ENCODE results near the gene UXS1.

UXS1 gene

DNA sequence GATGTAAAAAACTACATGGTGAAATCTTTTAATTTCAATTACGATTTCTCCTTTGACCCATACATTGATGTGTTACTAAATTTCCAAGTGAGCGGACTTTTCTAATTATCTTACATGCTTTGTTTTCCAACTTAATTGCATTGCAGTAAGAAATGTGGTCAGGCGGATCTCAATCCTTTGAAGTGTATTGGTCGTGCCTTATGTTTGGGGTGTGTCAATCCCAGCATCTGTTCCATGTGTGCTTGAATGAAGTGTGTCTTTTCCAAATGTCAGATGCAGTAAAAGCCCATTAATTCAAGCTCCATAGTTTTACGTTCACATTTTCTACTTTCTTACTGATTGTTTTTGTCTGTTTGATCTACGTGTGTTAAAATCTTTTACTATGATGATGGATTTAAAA is 113.1 kb downstream of the UXS1 start:
- H3K4me3 Mint-ChIP-seq: no peak overlapping the region
- no peaks in the 10 kb centered on the region for H3K36me3 Mint-ChIP-seq
- H3K9me3 Mint-ChIP-seq: no peaks in the 10 kb centered on the region
- H3K4me1 Mint-ChIP-seq: peaks cover 8% of the 10 kb centered on the region
- no peak for ATAC-seq
- no peak overlapping the region for H3K27ac Mint-ChIP-seq
- DNase-seq (ENCODE audit: low spot score in 2 of 2): no peak

DNA sequence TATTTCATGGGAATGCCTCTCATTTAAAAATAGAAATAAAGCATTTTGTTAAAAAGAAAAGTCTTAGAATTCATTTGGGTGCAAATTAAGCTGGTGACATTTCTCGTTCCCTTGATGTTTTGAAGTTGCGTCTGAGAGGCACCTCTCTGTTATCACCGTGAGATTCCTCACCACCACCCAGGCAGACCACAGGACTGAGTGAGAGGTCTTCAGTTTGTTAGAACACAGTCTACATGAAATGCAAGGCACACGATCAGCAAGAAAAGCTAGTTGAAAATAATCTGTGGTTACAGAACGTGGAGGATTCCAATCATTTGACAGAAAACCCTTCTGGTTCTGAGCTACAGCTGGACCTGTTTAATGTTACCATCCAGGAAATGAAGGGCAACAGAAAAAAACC is 116.0 kb downstream of the UXS1 start:
- Mint-ChIP-seq H3K36me3 (no peaks in the 10 kb centered on the region), H3K27ac (no peak overlapping the region), H3K4me1 (no peaks in the 10 kb centered on the region), H3K9me3 (no peaks in the 10 kb centered on the region), H3K4me3 (no peak overlapping the region)
- DNase-seq (ENCODE audit: low spot score in 2 of 2): no peak
- no peak for ATAC-seq

GRCh38 chr2:106076941-106077340 is 117.2 kb downstream of the UXS1 start:
- ATAC-seq (no peak), DNase-seq (ENCODE audit: low spot score in 2 of 2) (no peak)
- Mint-ChIP-seq H3K36me3 (no peaks in the 10 kb centered on the region), H3K27ac (no peak overlapping the region), H3K4me1 (no peaks in the 10 kb centered on the region), H3K4me3 (no peak overlapping the region), H3K9me3 (no peaks in the 10 kb centered on the region)

DNA sequence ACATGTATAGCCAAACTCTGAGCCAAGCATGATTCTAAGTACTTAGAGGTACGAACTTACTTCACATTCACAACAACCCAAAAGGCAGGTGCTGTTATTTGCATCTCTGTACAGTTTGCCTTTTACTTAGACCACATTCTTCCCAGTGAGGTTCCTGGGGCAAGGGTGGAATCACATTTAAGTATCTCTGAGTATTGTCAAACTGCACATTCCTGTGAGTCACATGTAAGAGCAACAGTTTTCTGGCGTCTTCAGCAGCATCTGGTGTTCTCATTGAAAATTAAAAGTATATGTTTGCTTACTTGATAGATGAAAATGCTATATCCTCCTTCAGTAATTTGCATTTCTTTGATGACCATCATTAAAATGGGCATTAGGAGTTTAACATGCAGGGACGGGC is 119.1 kb downstream of the UXS1 start:
- no peak overlapping the region for H3K27ac Mint-ChIP-seq
- H3K4me3 Mint-ChIP-seq: no peak overlapping the region
- ATAC-seq: no peak
- H3K4me1 Mint-ChIP-seq: no peaks in the 10 kb centered on the region
- DNase-seq (ENCODE audit: low spot score in 2 of 2): no peak
- H3K9me3 Mint-ChIP-seq: no peaks in the 10 kb centered on the region
- no peaks in the 10 kb centered on the region for H3K36me3 Mint-ChIP-seq

DNA sequence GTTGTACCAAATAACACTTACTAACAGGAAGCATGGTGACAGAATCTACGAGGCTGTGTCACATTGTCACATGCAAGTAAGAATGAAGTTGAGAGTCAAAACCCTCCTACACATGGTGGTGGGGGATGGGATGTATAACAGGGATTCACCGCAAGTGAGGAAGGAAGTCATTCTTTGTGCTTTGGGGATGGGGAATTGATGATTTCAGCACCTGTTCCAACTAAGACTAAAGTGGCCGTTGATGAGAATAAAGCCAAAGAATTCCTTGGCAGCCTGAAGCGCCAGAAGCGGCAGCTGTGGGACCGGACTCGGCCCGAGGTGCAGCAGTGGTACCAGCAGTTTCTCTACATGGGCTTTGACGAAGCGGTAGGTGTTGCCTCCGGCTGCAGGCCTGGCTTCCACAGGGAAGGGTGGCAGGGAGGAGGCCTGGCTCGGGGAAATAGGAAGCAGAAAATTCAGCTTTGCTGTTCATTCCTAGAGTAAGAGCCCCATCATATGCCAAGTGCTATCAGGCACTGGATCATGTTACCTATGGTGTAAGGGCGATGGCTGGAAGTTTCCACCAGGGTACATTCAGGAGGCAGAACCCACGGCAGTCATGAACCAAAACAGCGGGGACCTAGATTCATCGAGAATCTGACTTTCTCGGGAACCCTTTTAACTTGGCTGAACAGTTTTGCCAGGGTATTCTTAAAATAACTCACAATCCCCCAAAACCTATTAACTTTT is 120.3 kb downstream of the UXS1 start:
- no peaks in the 10 kb centered on the region for H3K9me3 Mint-ChIP-seq
- H3K4me1 Mint-ChIP-seq: no peaks in the 10 kb centered on the region
- H3K27ac Mint-ChIP-seq: no peak overlapping the region
- H3K36me3 Mint-ChIP-seq: no peaks in the 10 kb centered on the region
- DNase-seq (ENCODE audit: low spot score in 2 of 2): no peak
- no peak overlapping the region for H3K4me3 Mint-ChIP-seq
- ATAC-seq: no peak

GRCh38 chr2:106070181-106070580 is 123.9 kb downstream of the UXS1 start:
- Mint-ChIP-seq H3K4me1 (peaks cover 11% of the 10 kb centered on the region), H3K36me3 (no peaks in the 10 kb centered on the region), H3K27ac (no peak overlapping the region), H3K9me3 (no peaks in the 10 kb centered on the region), H3K4me3 (no peak overlapping the region)
- DNase-seq (ENCODE audit: low spot score in 2 of 2): no peak
- ATAC-seq: no peak

DNA sequence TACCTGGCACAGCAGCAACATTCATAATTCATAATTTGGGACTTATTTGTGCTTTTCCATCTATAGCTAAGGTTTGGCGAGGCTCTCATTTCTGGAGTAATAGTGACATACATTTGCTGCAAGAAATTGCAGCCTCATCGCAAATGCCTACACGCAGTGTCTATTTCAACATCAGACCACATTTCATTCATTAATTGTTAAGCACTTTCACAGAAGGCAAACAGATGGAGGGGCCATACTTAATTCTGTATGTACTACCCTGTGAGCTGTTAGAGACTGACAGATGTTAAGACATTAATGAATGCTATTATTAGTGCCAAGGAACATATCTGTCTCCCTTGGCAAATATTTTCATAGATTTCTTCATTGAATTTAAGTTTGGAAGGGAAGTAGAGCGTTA is 125.7 kb downstream of the UXS1 start:
- Mint-ChIP-seq H3K27ac (no peak overlapping the region), H3K4me3 (no peak overlapping the region), H3K36me3 (no peaks in the 10 kb centered on the region), H3K9me3 (no peaks in the 10 kb centered on the region), H3K4me1 (peaks cover 11% of the 10 kb centered on the region)
- DNase-seq (ENCODE audit: low spot score in 2 of 2) (no peak), ATAC-seq (no peak)

DNA sequence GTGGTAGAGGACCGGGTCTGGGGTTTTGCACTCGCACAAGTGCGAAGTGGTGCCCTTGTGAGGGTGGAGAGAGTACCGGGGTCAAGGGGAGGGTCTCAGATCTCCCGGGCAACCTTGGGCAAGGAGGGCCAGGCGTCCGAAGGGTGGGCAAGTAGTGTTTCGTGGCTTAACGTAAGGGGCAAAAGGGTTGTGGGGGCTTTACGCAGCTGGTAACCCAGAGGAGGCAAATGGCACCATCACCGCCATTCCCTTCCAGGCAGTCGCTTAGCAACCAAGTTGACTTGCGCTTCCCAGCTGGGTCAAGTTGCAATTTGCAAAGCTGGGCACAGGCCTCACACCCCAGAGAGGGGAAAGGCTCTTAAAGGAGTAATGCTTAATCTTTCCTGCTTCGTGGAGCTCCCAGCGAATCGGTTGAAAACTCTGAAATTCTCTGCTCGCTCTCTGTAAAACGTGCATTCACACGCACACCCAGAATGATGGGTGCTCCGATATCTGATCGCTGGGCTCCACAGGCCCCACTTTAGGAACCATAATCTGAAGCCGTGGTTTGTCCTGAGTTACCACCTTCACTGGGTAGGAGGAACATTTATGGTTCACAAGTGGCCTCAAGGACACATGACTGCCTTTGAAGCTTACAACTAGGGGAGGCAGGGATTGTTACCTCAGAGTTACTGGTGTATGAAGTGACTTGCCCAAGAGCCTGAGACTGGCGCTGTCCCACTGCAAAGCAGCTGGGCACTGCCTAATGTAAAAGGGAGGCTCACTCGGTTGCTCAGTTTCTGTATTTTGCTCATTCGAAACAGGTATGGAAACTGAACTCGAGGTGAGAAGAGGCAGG is 127.9 kb downstream of the UXS1 start:
- Mint-ChIP-seq H3K9me3 (no peaks in the 10 kb centered on the region), H3K4me1 (peaks cover 11% of the 10 kb centered on the region), H3K4me3 (peak overlapping the region; percentile 47), H3K27ac (no peak overlapping the region), H3K36me3 (no peaks in the 10 kb centered on the region)
- ATAC-seq (no peak), DNase-seq (ENCODE audit: low spot score in 2 of 2) (no peak)

GRCh38 chr2:106065268-106065982 is 128.7 kb downstream of the UXS1 start:
- no peak for DNase-seq (ENCODE audit: low spot score in 2 of 2)
- Mint-ChIP-seq H3K36me3 (no peaks in the 10 kb centered on the region), H3K9me3 (no peaks in the 10 kb centered on the region), H3K4me3 (peak overlapping the region; percentile 47), H3K27ac (no peak overlapping the region), H3K4me1 (peaks cover 11% of the 10 kb centered on the region)
- peak; percentile 50 for ATAC-seq

- Mint-ChIP-seq H3K4me3 (no peak overlapping the region), H3K9me3 (no peaks in the 10 kb centered on the region), H3K27ac (no peak overlapping the region)
These were observed 130.9 kb downstream of the UXS1 start for GRCh38 chr2:106063181-106063580.

DNA sequence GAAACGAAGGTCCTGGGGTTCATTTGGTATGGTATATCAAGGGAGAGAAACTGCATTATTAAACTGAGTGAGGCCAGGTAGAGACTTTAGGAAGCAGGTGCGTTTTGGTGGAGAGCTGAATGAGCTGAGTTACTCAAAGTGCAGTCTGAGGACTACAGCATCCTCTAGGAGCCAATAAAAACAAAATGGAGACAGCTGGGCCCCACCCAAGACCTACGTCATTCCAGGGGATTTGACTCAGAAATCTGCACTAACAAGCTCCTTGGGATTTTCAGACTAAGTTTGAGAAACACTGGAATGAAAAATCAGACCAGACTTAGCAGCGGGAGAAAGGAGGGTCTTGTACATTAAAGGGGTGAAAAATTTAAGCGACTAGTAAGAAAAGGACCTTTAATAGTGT is 131.5 kb downstream of the UXS1 start:
- DNase-seq (ENCODE audit: low spot score in 2 of 2) (no peak), ATAC-seq (no peak)
- Mint-ChIP-seq H3K36me3 (no peaks in the 10 kb centered on the region), H3K27ac (no peak overlapping the region), H3K4me3 (no peak overlapping the region), H3K9me3 (no peaks in the 10 kb centered on the region), H3K4me1 (peaks cover 27% of the 10 kb centered on the region)

More at GRCh38 chr2:106063181-106063580, 130.9 kb downstream of the UXS1 start:
- ATAC-seq: no peak
- DNase-seq (ENCODE audit: low spot score in 2 of 2): no peak
- Mint-ChIP-seq H3K4me1 (peaks cover 25% of the 10 kb centered on the region), H3K36me3 (no peaks in the 10 kb centered on the region)

- no peaks in the 10 kb centered on the region for H3K36me3 Mint-ChIP-seq
- H3K4me3 Mint-ChIP-seq: no peak overlapping the region
- peaks cover 35% of the 10 kb centered on the region for H3K4me1 Mint-ChIP-seq
- no peaks in the 10 kb centered on the region for H3K9me3 Mint-ChIP-seq
- ATAC-seq (no peak), DNase-seq (ENCODE audit: low spot score in 2 of 2) (no peak)
- H3K27ac Mint-ChIP-seq: peak overlapping the region; percentile 35
These were observed 132.3 kb downstream of the UXS1 start for GRCh38 chr2:106061611-106062349.

DNA sequence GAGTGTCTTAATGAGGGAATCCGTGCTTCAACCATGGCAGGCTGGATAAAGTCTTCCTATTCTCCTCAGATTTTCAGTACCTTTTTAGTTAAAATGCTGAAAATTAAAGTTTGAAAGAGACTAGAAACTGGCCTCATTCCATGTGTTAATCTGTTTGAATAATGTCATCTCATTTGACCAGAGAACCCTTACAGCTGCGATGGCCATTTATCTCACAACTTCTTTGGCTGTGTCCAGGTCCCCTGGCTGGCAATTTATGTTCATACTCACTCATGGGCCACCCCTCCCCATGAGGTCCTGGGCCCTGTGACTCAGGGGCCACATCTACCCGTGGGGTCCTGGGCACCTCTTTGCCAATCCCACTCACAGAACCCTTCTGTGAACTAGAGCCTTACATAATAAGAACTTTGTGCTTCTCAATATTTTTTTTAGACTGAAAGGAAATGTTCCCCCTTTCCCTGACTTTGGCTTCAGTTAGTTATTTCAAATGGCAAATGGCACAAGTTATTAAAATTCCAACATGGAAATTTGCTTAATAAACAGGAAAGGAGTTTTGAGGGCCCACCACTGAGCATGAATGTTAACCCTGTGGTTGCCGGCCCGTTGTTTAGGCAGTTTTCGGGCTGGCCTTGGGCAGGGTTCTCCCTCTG is 134.6 kb downstream of the UXS1 start:
- ATAC-seq (no peak), DNase-seq (ENCODE audit: low spot score in 2 of 2) (no peak)
- Mint-ChIP-seq H3K9me3 (no peaks in the 10 kb centered on the region), H3K36me3 (no peaks in the 10 kb centered on the region), H3K4me1 (peaks cover 46% of the 10 kb centered on the region), H3K4me3 (no peak overlapping the region), H3K27ac (no peak overlapping the region)

GRCh38 chr2:106058469-106059137 is 135.5 kb downstream of the UXS1 start:
- ATAC-seq (peak; percentile 83), DNase-seq (ENCODE audit: low spot score in 2 of 2) (no peak)
- no peaks in the 10 kb centered on the region for H3K9me3 Mint-ChIP-seq
- no peaks in the 10 kb centered on the region for H3K36me3 Mint-ChIP-seq
- peak overlapping the region; percentile 11 for H3K4me3 Mint-ChIP-seq
- H3K27ac Mint-ChIP-seq: no peak overlapping the region
- H3K4me1 Mint-ChIP-seq: peaks cover 53% of the 10 kb centered on the region
